Endothelial cell of hepatic sinusoid (primary cell): ENCODE data around the gene MIA2.
"Not testable (repeated sequence)": the region's sequence is repeated elsewhere in the genome, so short reads cannot be mapped to it uniquely, and the experiment has no call there.

ENCODE experiments used
- in situ Hi-C: cut with HindIII; loops from 2 replicates; pipeline ENCODE4 v1.10.0; 2017; ENCODE audit warnings: low sequenced_read_pairs

MIA2 gene

DNA sequence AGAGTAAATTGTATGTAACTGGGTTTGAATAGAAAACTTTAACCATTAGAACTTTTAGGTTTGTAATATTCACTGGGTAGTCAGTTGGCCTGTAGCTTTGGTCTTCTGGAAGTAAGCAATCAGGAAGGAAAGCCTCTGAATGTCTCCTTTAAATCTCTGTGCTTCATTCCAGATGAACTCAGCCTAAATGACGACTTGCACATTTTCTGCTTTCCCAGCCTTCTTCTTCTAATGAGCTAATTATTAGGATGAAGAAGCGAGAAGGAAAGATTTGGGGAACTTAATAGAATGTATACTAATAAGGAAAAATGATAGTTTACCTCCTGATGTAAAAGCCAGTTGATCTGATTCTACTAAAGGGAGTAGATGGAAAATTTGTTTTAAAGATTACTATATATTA, 90.4 kb downstream of the MIA2 start:
- in situ Hi-C loops: no loop called here

DNA sequence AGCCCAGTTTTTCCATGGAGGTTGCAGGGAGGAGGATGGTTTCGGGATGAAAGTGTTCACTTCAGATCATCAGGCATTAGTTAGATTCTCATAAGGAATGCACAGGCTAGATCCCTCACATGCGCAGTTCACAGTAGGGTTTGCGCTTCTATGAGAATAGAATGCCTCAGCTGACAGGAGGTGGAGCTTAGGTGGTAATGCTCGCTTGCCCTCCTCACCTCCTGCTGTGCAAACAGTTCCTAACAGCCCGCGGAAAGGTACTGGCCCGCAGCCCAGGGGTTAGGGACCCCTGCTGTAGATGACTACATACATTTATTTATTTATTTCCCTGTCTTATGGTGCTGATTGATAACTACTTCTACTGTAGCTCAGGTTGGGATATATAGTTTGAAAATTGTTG, 105.3 kb downstream of the MIA2 start:
- in situ Hi-C loops: no loop called here

DNA sequence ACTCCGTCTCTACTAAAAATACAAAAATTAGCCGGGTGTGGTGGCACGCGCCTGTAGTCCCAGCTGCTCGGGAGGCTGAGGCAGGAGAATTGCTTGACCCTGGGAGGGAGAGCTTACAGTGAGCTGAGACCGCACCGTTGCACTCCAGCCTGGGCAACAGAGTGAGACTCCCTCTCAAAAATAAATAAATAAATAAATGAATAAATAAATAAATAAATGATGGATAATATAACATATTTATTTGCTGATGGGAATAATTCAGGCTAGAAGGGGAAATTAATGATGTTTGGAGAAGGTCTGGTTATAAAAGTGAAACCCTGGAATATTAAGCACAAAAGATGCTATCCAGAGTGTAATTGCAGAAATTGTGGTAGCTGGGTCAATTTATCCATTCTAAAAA, 107.4 kb downstream of the MIA2 start:
- in situ Hi-C loops: not testable (repeated sequence)

GRCh38 chr14:39342768-39343167, 109.1 kb downstream of the MIA2 start:
- in situ Hi-C loops: no loop called here

GRCh38 chr14:39343614-39344013, 109.9 kb downstream of the MIA2 start:
- in situ Hi-C loops: no loop called here

- in situ Hi-C loops: no loop called here
Measured at GRCh38 chr14:39350866-39351265, 117.2 kb downstream of the MIA2 start.

- in situ Hi-C loops: no loop called here
Measured at GRCh38 chr14:39351708-39352107, 118.0 kb downstream of the MIA2 start.

GRCh38 chr14:39359069-39359468, 125.4 kb downstream of the MIA2 start:
- in situ Hi-C loops: not testable (repeated sequence)

DNA sequence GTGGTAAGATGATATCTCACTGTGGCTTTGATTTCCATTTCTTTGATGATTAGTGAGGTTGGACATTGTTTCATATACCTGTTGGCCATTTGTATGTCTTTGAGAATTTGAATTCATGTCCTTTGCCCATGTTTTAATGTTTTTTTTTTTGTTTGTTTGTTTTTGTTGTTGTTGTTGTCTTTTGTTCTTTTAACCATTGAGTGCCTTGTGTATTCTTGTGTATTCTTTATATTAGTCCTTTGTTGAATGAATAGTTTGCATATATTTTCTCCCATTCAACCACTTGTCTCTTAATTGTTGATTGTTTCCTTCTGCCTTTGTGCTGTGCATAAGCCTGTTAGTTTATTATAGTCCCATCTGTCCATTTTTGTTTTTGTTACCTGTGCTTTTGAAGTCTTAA, 126.6 kb downstream of the MIA2 start:
- in situ Hi-C loops: no loop called here

DNA sequence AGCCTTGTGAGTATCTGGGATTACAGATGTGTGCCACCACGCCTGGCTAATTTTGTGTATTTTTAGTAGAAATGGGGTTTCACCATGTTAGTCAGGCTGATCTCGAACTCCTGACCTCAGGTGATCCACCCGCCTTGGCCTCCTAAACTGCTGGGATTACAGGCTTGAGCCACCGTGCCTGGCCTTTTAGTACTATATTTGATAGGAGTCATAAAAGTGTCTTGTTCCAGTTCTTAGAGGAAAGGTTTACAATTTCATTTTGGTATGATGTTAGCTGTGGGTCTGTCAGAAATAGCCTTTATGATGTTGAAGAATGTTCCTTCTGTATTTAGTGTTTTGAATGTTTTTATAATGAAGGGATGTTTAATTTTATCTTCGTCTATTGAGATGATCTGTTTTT, 127.8 kb downstream of the MIA2 start:
- in situ Hi-C loops: not testable (repeated sequence)

GRCh38 chr14:39364509-39364908, 130.8 kb downstream of the MIA2 start:
- in situ Hi-C loops: no loop called here

- in situ Hi-C loops: no loop called here
Measured at GRCh38 chr14:39365354-39365753, 131.6 kb downstream of the MIA2 start.

DNA sequence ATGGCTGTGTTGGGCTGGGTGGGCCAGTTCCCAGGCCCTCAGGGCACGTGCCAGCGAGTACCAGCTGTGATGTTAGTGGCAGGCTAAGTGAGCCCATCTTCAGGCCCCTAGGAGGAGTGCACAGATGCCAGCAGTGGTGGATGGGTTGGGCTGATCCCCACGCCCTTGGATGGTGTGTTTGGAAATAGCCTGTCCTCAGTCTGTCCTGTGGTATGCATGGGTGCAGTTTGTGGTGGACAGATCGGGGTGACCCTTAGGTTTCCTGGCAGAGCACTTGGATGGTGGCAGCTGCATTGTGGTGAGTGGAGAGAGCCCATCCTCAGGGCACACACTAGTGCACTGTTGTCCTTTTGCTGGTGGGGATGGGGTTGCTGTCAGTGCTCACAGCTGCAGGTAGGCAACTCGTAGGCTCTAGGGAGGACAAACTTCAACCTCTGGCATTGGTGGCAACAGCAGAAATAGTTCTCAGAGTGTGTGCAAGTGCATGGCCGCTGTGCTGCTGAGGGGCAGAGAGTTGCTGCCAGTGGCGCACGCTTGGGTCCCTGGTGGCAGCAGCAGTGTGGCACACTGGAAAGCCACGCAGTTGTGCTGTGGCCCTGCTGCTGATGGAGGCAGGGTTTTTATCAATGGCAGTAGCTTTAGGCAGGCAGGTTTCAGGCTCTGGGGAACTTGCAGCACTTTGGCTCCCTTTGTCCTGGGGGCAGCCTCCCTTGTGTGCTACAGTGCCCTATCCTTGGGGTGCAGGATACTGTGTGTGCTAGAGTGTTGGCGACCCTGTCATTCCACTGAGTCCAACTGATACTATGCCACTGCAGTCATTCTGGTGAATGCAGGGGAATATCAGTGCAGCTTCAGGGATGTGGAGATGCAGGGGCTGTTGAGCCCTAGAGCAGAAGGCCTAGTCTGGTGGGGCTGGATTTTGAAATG, 133.0 kb downstream of the MIA2 start:
- in situ Hi-C loops: no loop called here

GRCh38 chr14:39367387-39367751, 133.7 kb downstream of the MIA2 start:
- in situ Hi-C loops: no loop called here

GRCh38 chr14:39368261-39368959, 134.7 kb downstream of the MIA2 start:
- in situ Hi-C loops: no loop called here

DNA sequence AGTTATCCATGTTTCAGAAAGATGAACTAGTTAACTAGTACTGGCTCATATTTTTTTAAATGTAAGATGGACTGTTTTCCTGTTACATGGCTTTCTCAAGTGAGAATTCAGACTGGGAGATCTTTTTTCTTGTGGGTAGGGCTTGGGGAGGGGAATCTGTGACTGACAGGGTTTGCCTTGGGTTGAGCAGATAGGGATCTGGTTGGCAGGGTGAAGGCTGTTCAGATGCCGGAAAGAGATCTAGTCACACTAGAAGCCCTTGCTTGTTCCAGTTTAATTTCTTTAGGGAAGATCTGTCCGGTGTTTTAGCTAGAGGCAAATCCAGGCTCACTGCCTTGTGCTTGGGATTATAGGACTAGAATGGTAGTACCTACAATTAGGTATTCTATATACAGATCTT, 135.3 kb downstream of the MIA2 start:
- in situ Hi-C loops: no loop called here

- in situ Hi-C loops: no loop called here
Measured at GRCh38 chr14:39370415-39370814, 136.7 kb downstream of the MIA2 start.

DNA sequence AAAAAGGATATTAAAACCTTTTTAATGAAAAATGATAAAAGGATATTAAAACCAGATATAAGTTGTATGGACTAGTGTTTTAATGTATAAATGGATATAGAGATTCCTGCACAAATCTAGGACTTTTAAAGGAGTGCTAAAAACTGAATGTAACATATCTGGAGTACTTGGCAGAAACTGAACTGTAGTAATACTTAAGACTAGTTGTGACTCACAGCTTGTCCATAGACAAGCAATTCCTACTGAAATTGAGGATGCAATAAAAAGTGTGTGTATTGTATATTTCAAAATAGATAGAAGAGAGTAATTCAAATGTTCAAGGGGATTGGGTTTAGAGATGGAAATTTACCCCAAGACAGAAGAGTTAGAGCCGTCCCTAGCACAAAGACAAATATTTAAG, 138.9 kb downstream of the MIA2 start:
- in situ Hi-C loops: no loop called here

DNA sequence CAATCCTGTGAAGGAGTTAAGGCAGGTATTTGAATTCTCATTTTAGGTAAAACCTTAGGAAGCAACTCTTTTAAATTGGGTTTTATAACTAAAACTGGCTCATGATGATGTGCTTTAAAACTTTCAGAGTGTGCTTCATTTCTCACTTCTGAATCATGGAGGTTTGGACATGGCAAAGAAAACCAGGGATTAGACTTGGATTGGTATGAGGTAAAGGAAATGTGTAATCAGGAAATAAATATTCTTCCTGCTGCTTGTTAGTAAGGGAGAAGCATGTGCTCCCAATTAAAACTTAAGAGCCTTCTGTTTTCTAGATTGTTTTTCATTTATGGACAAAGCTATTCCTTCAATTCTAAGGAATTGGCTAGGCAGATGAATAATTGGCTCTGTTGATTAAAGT, 141.1 kb downstream of the MIA2 start:
- in situ Hi-C loops: no loop called here

- in situ Hi-C loops: no loop called here
Measured at GRCh38 chr14:39376667-39377403, 143.1 kb downstream of the MIA2 start.

- in situ Hi-C loops: no loop called here
Measured at GRCh38 chr14:39381366-39381765, 147.7 kb downstream of the MIA2 start.

DNA sequence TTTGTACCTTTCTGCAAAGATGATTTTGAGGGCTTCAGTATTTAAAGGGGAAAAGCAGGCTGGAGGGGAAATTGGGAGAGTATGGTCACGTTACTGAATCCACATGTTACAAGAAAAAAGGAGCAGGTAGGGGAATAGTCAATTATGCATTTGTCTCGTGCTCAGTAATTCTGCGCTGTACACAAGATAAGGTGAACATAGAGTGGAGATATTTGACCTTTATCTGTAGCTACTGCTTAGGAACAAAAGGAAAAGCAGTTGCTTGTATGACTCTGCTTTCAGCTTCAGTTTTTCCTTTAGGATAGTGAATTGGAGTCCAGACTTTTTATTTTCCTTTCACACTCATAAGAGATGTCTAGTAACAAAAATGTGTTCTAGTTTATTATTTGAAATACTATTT, 148.7 kb downstream of the MIA2 start:
- in situ Hi-C loops: no loop called here
